Skin epidermis (tissue), 12 donors: Measurements from ENCODE around the gene HIVEP3.
A peak's percentile ranks its signal among the peaks of the same experiment; 100 is the strongest.

Experiments
- H3K27ac ChIP-seq, 21 experiments: fragments of 200-600 bp; sonication (generic) in 11 of 21; one replicate each; pipeline ENCODE4 v1.5.0; 2020; ENCODE audit warnings: mild to moderate bottlenecking in 3 of 21, inconsistent platforms in 2 of 21, moderate library complexity in 2 of 21
- H3K4me3 ChIP-seq, 7 experiments: fragments of 200-600 bp; sonication (generic) in 2 of 7; one replicate each; pipeline ENCODE4 v1.5.0; 2020; ENCODE audit warnings: inconsistent platforms in 2 of 7, mild to moderate bottlenecking in 2 of 7, moderate library complexity in 1 of 7

The HIVEP3 gene

DNA sequence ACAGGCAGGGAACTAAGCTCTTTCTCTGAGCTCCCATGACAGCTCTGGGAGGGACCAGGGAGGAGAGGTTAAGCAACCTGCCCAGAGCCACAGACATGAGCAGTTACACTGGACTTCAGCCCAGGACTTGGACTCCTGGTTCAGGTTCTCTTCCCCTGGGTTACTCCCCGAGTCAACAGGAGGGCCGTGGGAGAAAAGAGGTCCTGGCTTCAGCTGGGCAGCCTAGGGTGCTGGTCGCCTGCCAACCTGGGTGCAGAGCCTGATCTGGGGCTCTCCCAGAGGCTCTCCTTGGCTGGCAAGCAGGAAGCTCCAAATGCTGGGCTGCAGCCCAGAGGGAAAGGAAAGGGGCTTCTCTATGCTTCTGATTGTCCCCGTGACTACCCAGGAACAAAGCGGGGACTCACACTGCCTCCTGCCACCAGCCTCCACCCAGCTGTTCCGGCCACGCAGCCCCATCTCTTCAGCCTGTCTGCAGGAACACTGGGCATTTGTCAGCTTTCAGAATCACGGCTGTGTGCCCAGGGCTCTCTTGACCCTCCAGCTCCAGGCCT, 141.8 kb downstream of the HIVEP3 start:
- H3K27ac ChIP-seq: peak overlapping the region in 2 of 21 experiments; percentile 3 to 12
- no peak overlapping the region for H3K4me3 ChIP-seq

DNA sequence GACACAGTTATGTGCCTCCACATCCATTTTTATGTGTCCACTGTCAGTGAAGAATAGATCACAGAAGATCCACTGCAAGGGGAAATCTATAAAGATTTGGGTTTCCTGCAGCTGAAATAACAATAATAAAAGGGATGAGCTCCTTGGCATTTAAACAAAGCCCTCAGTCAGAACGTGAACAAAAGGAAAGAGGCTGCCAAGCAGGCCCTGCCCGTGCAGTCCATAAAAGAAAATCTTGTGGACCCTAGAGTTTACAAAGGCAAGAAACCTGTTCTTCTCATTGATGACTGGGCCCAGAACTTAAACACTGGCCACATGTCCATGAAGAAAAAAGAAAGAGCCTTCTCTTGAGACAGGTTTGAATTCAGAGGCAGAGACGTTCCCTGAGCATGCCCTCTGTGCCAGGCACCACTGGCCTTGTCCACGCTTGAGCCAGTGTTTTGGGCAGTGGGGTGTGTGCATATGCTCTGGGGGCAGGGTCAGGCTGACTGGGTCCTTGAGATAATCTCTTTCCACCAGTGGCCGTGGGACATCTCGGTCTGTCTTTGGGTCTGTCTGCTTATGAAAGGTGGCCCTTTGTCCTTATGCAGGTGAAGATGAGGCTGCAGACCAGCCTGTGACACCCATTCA, 142.7 kb downstream of the HIVEP3 start:
- Histone ChIP-seq H3K27ac (peak overlapping the region in 1 of 21 experiments; percentile 3), H3K4me3 (no peak overlapping the region)

DNA sequence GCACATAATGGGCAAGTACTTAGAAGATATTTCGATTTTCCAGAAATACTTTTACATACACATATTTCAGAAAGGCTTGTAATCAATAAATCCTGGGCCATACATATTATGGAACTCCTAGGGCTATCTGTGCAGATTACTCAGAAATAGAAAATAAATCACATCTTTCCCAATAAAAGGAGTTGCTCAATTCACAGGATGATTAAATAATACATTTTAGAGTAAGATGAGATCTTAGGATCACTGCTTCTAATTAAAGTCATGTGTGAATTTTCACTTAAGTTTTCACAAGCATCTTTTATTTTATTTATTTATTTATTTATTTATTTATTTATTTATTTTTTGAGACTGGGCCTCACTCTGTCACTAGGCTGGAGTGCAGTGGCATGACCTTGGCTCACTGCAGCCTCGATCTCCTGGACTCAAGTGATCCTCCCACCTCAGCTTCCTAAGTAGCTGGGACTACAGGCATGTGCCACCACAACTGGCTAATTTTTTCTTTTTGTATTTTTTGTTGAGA, 144.2 kb downstream of the HIVEP3 start:
- H3K4me3 ChIP-seq: no peak overlapping the region

DNA sequence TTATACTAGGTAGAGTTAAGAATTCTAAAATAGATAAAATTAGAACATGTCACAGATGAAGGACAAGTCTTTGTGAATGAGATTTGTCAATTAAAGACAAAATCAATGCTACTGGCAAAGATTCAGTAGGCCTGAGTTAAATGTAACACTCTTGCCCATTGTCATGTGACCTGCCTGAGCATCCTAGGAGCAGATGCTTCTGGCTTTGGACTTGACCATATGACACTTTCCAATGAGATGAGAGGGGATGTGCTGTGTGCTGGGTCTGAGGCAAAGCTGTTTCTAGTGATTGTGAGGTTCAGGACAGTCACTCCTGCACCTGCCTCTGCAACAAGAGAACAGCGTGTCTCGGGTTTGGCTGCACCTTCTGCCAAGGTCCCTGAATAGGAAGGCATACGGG, 144.9 kb downstream of the HIVEP3 start:
- no peak overlapping the region for H3K4me3 ChIP-seq

More for the DNA sequence above, 144.2 kb downstream of the HIVEP3 start:
- peak overlapping the region in 1 of 21 experiments; percentile 5 for H3K27ac ChIP-seq

DNA sequence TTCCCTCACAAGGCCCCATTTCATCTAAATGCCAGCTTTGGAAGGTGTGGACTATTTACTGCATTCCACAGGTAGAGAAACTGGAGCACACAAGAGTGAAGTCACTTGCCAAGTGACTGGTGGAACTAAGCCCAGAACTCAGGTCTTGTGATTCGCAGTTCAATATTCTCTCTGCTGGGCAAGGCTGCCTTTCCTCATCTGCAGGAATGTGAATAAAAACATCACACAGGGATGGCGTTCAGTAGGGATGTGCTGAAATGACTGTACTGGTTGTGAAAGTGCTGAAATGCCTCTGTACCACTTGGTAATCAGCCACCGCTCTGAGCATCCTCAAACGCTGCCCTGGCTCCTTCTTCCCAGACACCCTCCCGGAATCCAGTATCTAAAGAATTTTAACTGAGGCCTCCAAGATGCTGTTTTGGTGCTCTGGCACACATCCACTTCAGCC, 145.6 kb downstream of the HIVEP3 start:
- peak overlapping the region in 4 of 21 experiments; percentile 8 to 42 (median 17) for H3K27ac ChIP-seq

More for the DNA sequence above, 144.9 kb downstream of the HIVEP3 start:
- H3K27ac ChIP-seq: peak overlapping the region in 1 of 21 experiments; percentile 18

DNA sequence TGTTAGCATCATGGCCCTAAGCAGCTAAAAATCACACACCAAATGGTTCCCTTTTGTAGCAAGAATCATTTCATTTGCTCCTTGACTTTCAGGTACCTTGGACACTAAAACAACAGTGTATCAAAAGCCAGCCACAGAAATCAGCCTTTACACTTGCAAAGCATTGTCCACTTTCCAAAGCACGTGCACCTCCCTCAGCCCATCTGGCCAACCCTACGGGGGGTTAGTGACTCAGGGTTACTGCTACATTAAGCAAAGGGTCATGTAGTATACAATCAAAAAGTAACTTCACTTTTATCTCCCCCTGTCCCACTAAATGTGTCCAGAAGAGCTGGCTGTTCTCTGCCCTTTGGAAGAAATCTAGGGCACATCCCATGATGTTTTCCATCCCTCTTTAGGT, 149.7 kb downstream of the HIVEP3 start:
- H3K4me3 ChIP-seq: no peak overlapping the region
- peak overlapping the region in 6 of 21 experiments; percentile 6 to 45 (median 26) for H3K27ac ChIP-seq

More for the DNA sequence above, 145.6 kb downstream of the HIVEP3 start:
- H3K4me3 ChIP-seq: no peak overlapping the region

DNA sequence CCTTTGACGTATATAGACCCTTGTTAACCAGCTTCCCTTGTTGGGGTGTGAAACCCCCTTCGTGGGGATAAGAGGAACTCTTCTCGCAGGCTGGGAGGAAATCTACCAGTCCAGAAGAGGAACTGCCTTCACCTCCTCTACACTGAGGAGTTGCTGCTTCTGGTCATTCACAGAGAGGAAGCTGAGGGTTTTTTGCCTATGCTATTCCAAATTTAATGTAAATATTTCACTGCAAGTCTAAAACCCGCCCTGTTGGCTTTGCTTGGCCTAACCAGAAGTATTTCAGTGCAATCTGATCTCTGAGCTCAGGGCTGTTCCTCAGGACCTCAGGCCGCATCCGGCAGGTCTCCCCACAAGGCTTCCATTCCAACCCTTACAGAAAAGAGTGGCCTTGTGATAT, 150.1 kb downstream of the HIVEP3 start:
- H3K27ac ChIP-seq: peak overlapping the region in 9 of 21 experiments; percentile 6 to 45 (median 31)
- no peak overlapping the region for H3K4me3 ChIP-seq

DNA sequence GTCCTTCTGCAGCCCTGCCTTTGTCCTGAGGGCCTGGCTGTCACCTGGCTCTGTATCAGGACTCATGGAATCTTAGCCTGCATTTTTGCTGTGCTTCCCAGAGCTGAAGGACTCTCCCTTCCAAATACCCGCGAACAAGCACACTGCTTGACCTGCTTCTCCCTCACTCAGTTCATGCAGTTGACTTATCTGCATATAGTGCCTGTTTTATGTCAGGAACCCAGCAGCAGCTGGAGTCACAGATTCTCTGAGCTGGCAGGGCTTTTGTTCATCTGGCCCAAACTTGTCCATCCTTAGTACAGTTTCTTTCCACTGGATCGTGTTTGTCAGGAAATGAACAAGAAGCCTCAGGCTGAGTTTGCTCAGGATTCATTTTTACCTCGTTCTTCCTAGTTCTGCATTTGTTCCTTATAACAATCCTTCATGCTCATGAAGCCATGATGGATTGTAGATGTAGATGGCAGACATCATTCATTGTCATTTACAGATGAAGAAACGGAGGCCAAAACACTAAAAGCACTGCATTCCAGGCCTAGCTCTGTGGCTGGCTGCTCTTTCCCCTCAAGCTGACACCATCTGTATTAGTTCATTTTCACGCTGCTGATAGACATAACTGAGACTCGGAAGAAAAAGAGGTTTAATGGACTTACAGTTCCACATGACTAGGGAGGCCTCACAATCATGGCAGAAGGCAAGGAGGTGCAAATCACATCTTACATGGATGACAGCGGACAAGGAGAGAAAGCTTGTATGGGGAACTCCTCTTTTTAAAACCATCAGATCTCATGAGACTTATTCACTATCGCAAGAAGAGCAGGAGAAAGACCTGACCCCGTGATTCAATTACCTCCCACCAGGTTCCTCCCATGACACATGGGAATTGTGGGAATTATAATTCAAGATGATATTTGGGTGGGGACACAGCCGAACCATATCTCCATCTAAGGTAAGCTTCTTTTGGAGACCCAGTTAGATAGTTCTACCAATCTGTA, 150.9 kb downstream of the HIVEP3 start:
- H3K27ac ChIP-seq: peak overlapping the region in 14 of 21 experiments; percentile 1 to 62 (median 36)
- no peak overlapping the region for H3K4me3 ChIP-seq

DNA sequence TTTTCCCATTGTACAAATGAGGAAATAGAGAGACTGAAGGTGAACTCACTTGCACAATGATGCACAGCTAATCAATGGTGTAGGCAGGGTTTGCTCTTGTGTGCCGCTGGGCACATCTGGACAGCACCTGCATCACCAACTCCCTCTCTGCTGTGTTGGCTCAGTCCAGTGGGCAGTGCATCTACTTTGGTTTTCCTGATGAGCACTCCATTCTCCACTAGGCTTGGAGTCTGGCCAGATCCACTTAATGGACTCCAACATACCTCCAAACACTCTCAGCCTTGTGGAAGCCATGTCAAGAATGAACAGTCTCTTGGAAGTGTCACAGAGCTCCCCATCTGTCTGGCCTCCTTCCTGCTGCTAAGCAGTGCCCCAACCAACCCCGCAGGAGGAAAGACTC, 152.2 kb downstream of the HIVEP3 start:
- Histone ChIP-seq H3K27ac (no peak overlapping the region), H3K4me3 (no peak overlapping the region)

DNA sequence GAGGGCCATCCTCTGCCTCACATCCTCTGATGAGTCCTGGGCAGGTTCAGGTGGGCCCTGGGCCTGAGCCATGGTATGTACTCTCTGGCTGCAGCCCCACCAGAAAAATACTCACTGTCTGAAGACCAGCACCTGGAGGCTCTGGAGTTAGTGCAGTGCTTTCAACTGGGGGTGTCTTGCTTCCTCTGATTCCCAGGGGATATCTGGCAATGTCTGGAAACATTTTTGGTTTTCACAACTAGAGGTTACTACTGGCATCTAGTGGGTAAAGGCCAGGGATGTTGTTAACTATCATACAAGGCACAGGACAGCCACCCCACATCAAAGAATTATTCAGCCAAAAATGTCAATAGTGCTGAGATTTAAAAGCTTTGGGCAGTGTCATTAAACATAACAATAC, 152.7 kb downstream of the HIVEP3 start:
- no peak overlapping the region for H3K27ac ChIP-seq
- H3K4me3 ChIP-seq: no peak overlapping the region

DNA sequence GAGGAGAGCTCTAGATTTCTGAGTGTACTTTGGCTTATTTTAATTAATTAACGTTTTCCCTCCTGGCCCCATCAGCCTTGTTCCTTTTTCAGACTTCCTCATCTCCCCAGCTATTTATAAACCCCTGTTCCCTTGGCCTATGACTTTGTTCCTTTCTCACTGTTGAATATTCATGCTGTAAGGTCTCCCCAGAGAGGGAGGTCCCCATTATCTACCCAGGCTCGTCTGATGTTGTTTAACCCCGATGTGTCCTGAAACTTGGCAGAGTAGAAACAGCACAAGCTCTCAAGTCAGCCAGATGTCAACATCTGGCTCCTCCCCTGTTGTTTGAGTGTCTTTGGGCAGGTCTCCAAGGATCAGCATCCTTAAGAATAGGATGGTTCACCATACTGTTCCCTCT, 153.6 kb downstream of the HIVEP3 start:
- no peak overlapping the region for H3K4me3 ChIP-seq
- peak overlapping the region in 3 of 21 experiments; percentile 43 to 60 (median 56) for H3K27ac ChIP-seq

DNA sequence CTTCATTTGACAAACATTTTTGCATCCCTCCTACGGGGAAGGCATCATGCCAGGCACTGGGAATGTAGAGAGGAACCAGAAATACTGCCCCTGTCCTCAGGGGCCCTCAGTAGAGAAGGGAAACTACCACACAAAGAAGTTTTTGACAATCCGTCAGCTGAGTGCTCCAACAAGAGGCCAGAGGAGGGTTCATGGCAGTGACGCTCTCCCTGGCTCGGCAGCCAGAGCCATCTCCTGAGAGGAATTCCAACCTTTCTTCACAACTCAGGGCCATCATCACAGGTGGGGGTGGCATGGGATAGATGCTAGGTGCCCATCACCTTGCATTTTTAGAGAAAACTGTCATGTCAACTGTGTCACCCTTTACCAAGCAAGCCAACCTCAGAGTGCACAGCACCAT, 154.1 kb downstream of the HIVEP3 start:
- Histone ChIP-seq H3K4me3 (no peak overlapping the region), H3K27ac (peak overlapping the region in 3 of 21 experiments; percentile 43 to 60 (median 56))

DNA sequence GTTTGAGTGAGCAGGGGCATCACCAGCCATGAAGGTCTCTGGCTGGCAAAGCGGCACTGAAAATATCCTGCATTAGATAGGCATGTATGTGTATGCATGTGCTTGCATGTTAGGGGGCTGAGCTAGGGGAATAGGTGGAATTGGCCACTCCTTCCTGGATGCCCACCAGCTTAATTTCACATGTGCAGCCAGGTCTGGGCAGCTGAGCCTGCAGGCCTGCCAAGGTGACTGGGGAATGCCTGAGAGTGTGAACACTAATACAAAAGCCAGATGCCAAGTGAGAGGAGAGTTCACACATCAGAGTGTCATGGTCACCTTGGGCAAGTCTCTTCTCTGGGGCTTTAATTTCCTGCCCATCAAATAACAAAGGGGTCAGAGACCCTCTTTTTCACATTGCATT, 155.9 kb downstream of the HIVEP3 start:
- Histone ChIP-seq H3K27ac (no peak overlapping the region), H3K4me3 (no peak overlapping the region)

DNA sequence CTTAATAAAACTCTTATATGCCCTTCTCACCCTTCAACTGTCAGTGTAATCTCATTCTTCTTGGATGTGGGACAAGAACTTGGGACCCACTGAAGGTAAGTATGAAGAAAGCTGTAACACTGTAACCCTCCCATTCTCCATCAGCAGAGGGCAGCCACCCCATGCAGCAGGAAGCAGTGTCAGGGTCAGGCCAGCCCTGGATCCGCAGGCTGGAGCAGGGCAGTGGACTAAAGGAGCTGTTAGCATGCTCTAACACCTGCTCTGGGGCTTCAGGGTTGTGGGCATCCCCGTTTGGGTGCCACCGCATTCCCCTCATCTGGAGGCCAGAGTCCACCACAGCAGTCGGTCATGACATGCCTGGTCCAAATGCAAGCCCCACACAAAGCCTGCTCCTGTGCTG, 156.5 kb downstream of the HIVEP3 start:
- H3K27ac ChIP-seq: no peak overlapping the region
- no peak overlapping the region for H3K4me3 ChIP-seq

DNA sequence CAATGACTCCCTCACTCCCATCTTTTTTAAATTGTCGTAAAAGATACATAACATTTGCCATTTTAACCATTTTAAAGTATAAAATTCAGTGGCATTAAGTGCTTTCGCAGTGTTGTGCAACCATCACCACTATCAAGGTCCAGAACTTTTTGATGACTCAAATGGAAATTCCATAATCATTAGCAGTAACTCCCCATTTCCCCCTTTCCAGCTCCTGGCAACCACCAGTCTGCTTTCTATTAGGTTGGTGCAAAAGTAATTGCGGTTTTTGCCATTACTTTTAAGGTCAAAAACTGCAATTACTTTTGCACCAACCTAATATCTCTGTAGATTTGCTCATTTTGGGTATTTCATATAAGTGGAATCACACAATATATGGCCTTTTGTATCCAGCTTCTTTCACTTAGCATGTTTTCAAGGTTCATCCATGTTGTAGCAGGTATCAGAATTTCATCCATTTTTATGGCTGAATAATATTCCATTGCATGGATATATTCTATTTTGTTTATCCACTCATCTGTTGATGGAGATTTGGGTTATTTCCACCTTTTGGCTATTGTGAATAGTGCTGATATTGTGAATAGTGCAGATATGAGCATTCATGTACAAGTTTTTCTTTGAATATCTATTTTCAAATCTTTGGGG, 159.7 kb downstream of the HIVEP3 start:
- Histone ChIP-seq H3K27ac (no peak overlapping the region), H3K4me3 (no peak overlapping the region)

DNA sequence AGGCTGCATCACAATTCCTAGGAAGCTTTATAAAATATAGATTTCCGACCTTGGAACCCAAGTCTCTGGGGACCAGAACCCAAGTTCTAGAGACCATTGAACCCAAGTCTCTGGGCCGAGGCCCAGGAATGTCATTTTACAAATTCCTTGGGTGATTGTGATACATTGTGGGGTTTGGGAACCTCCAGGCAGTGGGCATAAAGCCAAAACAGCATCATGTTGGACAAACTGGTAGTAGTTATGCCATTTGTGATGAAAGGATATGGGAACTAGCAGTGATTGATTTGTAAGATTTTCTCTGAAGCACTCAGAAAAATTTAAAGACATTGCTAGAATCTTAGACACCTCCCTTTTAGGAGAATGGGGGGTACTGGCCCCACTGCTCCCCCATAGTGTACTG, 160.2 kb downstream of the HIVEP3 start:
- Histone ChIP-seq H3K4me3 (no peak overlapping the region), H3K27ac (peak overlapping the region in 1 of 21 experiments; percentile 13)

DNA sequence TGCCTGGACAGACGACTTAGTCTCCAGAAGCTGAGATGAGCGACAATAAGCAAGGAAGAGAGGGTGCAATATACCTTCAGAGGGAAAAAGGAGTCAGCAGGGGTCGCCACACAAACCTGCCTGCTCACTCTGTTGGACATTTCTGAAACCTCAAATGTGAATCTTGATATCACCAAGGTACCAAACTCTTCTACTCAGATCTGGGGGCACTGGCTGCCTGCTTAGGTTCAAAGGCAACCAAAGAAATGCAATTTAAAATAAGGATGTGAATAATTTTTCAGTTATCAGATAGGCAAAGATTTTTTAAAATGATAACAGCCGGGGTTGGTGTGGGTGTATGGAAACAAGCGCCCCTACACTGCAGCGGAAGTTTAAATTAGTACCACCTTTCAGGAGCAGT, 164.2 kb downstream of the HIVEP3 start:
- Histone ChIP-seq H3K27ac (no peak overlapping the region), H3K4me3 (no peak overlapping the region)

DNA sequence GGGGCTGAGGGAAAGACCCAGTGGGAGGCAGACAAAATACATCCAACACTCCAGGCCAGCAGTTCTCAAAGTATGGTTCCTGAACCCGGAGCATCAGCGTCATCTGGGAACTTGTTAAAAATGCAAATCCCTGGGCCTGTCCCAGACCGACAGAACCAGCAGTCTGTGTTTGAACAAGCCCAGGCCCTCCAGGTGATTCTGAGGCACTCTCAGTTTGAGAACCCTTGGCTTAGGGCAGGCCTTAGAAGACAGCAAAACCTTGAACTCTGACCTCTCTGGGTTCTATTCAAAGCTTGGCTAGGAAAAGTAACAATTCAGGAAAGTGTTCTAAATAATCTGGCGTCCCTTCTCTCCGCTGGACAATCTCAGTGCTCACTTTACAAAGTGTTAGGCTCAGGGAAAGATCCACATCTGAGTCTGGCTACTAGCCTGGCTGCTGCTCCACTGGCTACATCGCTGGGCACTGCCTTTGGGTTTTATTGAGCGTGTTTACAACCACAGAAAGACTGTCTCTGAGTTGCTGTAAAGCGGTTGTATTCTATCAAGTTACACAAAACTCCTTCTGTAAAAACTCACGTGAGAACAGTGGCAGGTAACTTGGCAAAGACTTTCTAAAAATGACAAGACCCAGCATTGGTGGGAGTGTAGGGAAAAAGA, 166.1 kb downstream of the HIVEP3 start:
- H3K27ac ChIP-seq: peak overlapping the region in 2 of 21 experiments; percentile 37 to 49
- H3K4me3 ChIP-seq: no peak overlapping the region
